Gastrocnemius medialis (tissue), 4 donors: ENCODE measurements around the gene ZBTB7A. TPM values are rescaled to one million over a fixed set of nuclear protein-coding genes. Genes with fewer than 3 reads are reported as not detected.

Experiments
- ATAC-seq, 2 donors: fragments of 150-250 bp; one replicate each; pipeline ENCODE4 v1.9.1; 2016
- DNase-seq, 2 donors: peaks; one replicate each; pipeline ENCODE4 v3.0.0-alpha.2; 2019
- H3K27ac ChIP-seq, 4 donors: fragments of 200-600 bp; sonication (generic); 1 replicate in 1 of 4; 2 replicates in 3 of 4; pipeline ENCODE4 v1.5.1; 2016 to 2018; ENCODE audit warnings: mild to moderate bottlenecking in 2 of 4, moderate library complexity in 1 of 4
- H3K27me3 ChIP-seq, 3 donors: fragments of 200-600 bp; sonication (generic) in 2 of 3; 1 replicate in 1 of 3; 2 replicates in 2 of 3; pipeline versions ENCODE4 v1.5.1 to v1.6.0; 2016 to 2019; ENCODE audit warnings: mild to moderate bottlenecking in 1 of 3, moderate library complexity in 1 of 3
- H3K36me3 ChIP-seq, 2 donors: fragments of 200-600 bp; sonication (generic) in 1 of 2; one replicate each; pipeline ENCODE4 v1.5.1; 2017 to 2018
- H3K4me1 ChIP-seq, 2 donors: fragments of 200-600 bp; sonication (generic) in 1 of 2; one replicate each; pipeline ENCODE4 v1.5.1; 2016 to 2017; ENCODE audit warnings: mild to moderate bottlenecking in 2 of 2
- H3K4me3 ChIP-seq, 4 donors: fragments of 200-600 bp; sonication (generic) in 3 of 4; 1 replicate in 1 of 4; 2 replicates in 3 of 4; pipeline ENCODE4 v1.5.1; 2016 to 2019; ENCODE audit warnings: mild to moderate bottlenecking in 2 of 4
- H3K9me3 ChIP-seq, 3 donors: fragments of 200-600 bp; sonication (generic) in 2 of 3; 1 replicate in 1 of 3; 2 replicates in 2 of 3; pipeline ENCODE4 v1.5.1; 2016 to 2019
- POLR2A ChIP-seq, 2 donors: fragments of 450-650 bp; IDR thresholded peaks; one replicate each; pipeline ENCODE4 v1.6.1; 2017; ENCODE audit warnings: antibody characterized with exemption in 2 of 2, mild to moderate bottlenecking in 2 of 2, moderate library complexity in 2 of 2
- in situ Hi-C, 4 donors: fragments of 200-750 bp; cut with MboI; loops; one replicate each; pipeline versions ENCODE4 v1.15.0 to v1.8.0; 2017; ENCODE audit warnings: low sequenced_read_pairs in 4 of 4
- intact Hi-C: fragments of 100-400 bp; cut with DNase I; formaldehyde crosslinking; loops from one replicate; pipeline ENCODE4 v1.15.1; 2023; ENCODE audit warnings: low total_unique reads
- total RNA-seq, 4 donors: library from RNA; depleted of rRNA; stranded (reverse); fragments of >200 nt; gene quantifications; one replicate each; pipeline versions ENCODE4 v1.1.0 to v1.2.3, GENCODE V29; 2016
- TF ChIP-seq, protein P1 (sequence below), 5 experiments: fragments of 450-650 bp in 3 of 5; fragments of 200-600 bp in 2 of 5; sonication (generic) in 2 of 5; IDR thresholded peaks in 4 of 5; conservative IDR thresholded peaks in 1 of 5; 1 replicate in 4 of 5; 2 replicates in 1 of 5; pipeline ENCODE4 v1.5.1; 2016 to 2019; ENCODE audit warnings: antibody characterized with exemption in 5 of 5, mild to moderate bottlenecking in 3 of 5, moderate library complexity in 3 of 5

The ZBTB7A gene
- total RNA-seq, 4 donors from 2014 or later, result 50.0 to 104 (median 91.9) TPM

DNA sequence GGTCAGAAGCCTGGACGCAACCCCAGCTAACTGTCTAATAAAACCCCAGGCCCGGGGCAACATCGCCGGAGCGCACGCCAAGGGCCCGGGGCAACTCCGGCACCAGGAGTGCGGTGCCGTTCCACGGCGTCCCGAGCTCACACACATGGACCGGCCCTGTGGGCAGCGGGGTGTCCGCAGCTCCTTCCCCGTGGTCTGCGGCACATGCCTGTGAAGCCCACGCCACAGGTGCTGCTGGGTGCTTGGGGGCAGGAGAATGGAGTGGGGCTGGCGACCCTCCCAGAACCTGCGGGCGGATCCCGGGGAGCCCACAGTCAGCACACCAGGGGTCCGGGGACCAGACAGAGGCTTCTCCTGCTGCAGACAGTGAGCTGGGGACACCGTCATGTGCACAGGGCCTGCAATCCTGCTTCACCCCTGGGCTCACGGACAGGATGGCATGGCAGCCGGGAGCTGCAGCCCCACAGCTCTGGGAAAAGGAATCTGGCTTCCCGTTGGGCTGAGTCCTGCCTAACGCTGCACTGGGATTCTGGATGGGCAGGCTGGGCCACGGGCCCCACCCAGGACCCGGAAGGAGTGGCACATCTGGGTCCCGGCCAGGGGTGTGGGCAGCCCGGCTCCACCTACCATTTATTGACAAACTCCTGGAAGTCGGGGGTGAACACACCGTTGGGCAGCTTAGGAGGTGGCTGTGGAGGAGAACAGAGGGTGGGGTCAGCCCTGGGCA, 28.2 kb upstream of the ZBTB7A start:
- no peak for ATAC-seq
- TF ChIP-seq, protein P1, sequence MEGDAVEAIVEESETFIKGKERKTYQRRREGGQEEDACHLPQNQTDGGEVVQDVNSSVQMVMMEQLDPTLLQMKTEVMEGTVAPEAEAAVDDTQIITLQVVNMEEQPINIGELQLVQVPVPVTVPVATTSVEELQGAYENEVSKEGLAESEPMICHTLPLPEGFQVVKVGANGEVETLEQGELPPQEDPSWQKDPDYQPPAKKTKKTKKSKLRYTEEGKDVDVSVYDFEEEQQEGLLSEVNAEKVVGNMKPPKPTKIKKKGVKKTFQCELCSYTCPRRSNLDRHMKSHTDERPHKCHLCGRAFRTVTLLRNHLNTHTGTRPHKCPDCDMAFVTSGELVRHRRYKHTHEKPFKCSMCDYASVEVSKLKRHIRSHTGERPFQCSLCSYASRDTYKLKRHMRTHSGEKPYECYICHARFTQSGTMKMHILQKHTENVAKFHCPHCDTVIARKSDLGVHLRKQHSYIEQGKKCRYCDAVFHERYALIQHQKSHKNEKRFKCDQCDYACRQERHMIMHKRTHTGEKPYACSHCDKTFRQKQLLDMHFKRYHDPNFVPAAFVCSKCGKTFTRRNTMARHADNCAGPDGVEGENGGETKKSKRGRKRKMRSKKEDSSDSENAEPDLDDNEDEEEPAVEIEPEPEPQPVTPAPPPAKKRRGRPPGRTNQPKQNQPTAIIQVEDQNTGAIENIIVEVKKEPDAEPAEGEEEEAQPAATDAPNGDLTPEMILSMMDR (IDR thresholded peaks at IDR 0.05 in 4 of 5, conservative IDR thresholded peaks at IDR 0.05 in 1 of 5), result no peak
- TF ChIP-seq POLR2A (IDR thresholded peaks at IDR 0.05), result no peak
- Histone ChIP-seq H3K9me3 (no peaks in the 10 kb centered on the region), H3K4me3 (no peak overlapping the region), H3K4me1 (peaks cover 4 to 15% of the 10 kb centered on the region in 2 donors), H3K27ac (no peak overlapping the region), H3K36me3 (peaks cover 0 to 52% of the 10 kb centered on the region in 2 donors), H3K27me3 (no peaks in the 10 kb centered on the region)
- in situ Hi-C loops (no loop called here), intact Hi-C loops (no loop called here)
- no peak for DNase-seq

- no peaks in the 10 kb centered on the region for H3K9me3 ChIP-seq
- H3K27ac ChIP-seq, result no peak overlapping the region
- DNase-seq, result no peak
- H3K4me1 ChIP-seq, result peaks cover 4 to 15% of the 10 kb centered on the region in 2 donors
- in situ Hi-C loops, result no loop called here
- H3K36me3 ChIP-seq, result peaks cover 0 to 53% of the 10 kb centered on the region in 2 donors
- intact Hi-C loops, result no loop called here
- ATAC-seq, result no peak
- no peak for TF ChIP-seq POLR2A (IDR thresholded peaks at IDR 0.05)
- TF ChIP-seq, protein P1 (IDR thresholded peaks at IDR 0.05 in 4 of 5, conservative IDR thresholded peaks at IDR 0.05 in 1 of 5), result no peak
- H3K27me3 ChIP-seq, result no peaks in the 10 kb centered on the region
- H3K4me3 ChIP-seq, result no peak overlapping the region
Observed at GRCh38 chr19:4094291-4094690, 27.6 kb upstream of the ZBTB7A start.

GRCh38 chr19:4093643-4094175, 27.0 kb upstream of the ZBTB7A start:
- in situ Hi-C loops (no loop called here), intact Hi-C loops (no loop called here)
- ATAC-seq (no peak), DNase-seq (no peak)
- TF ChIP-seq POLR2A (IDR thresholded peaks at IDR 0.05), result no peak
- TF ChIP-seq, protein P1 (IDR thresholded peaks at IDR 0.05 in 4 of 5, conservative IDR thresholded peaks at IDR 0.05 in 1 of 5), result no peak
- H3K4me3 ChIP-seq, result no peak overlapping the region
- no peaks in the 10 kb centered on the region for H3K27me3 ChIP-seq
- no peak overlapping the region for H3K27ac ChIP-seq
- no peaks in the 10 kb centered on the region for H3K9me3 ChIP-seq
- peaks cover 2 to 13% of the 10 kb centered on the region in 2 donors for H3K4me1 ChIP-seq
- H3K36me3 ChIP-seq, result peaks cover 0 to 49% of the 10 kb centered on the region in 2 donors

DNA sequence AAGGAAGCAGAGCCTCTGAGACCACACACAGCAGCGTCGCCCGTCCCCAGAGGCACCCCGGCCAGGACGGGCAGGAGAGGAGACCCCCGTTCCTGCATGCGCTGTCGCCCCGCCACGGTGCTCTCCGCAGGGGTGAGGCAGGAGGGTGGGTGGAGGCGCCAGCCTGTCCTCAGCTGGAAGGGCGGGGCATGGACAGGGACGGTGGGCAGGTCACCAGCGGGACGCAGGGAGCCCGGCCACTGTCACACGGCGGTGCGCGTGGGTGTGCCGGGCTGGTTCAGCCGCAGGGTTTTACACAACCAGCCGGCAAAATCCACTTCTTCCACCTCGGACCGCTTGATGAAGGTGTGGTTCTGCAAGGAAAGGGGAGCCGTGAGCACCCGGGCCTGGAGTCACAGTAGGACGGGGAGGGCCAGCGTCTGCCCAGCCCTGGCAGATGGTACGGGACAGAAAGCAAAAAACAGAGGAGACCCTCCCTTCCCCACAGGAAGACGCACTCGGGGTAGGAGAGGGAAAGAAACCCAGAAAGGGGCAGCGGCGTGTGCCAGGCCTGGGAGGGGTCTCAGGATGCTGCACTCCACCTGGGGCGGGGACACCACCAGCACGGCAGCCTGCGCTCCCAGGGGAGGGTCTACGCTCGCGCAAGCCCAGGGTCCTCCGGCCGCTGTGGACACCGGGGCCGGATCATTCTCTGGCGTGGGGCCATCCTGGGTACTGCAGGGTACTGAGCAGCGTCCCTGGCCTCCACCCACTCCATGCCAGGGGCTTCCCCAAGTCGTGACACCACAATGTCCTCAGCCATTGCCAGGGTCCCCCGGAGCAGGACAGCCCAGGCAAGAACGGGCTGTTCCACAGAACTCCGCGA, 23.9 kb upstream of the ZBTB7A start:
- Histone ChIP-seq H3K36me3 (peaks cover 0 to 48% of the 10 kb centered on the region in 2 donors), H3K4me3 (no peak overlapping the region)
- in situ Hi-C loops, result no loop called here

More for the DNA sequence above, 23.9 kb upstream of the ZBTB7A start:
- Histone ChIP-seq H3K27me3 (no peaks in the 10 kb centered on the region), H3K27ac (no peak overlapping the region), H3K9me3 (no peaks in the 10 kb centered on the region), H3K4me1 (no peaks in the 10 kb centered on the region)
- no peak for DNase-seq
- no peak for ATAC-seq
- no peak for TF ChIP-seq POLR2A (IDR thresholded peaks at IDR 0.05)
- TF ChIP-seq, protein P1 (IDR thresholded peaks at IDR 0.05 in 4 of 5, conservative IDR thresholded peaks at IDR 0.05 in 1 of 5), result no peak
- intact Hi-C loops, result no loop called here
